T47D (cell line): ENCODE results near the gene PHF21A.

Experiments
- DNase-seq, 2 experiments: peaks; one replicate each; pipeline versions ENCODE4 v3.0.0 to v3.0.0-alpha.2; 2011 to 2012; ENCODE audit warnings: low read depth in 1 of 2, low spot score in 1 of 2
- JUND ChIP-seq: IDR thresholded peaks from 2 replicates; pipeline ENCODE4 v1.6.1; 2012; ENCODE audit warnings: low read depth
- in situ Hi-C: cut with HindIII; loops from 2 replicates; pipeline ENCODE4 v1.10.0; 2016; ENCODE audit warnings: low sequenced_read_pairs, low pct_unique_long_range_greater_than_20kb

Gene PHF21A

DNA sequence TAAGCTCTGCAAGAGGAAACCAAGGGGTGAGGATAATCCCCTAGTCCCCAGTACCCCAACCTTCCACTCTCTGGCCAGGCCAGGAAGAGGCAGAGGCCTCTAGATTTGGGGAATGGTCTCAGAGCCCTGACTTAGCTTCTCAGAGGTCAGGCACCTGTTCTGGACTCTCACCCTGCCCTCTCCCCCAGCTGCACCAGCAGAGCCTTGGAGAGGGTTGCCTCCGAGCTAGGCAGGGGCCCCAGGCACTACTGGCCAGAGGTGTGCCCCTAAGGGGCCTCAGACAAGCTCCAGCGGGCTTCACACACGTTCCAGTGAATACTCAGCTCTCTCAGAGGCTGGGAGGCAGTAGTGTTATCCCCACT is 222.2 kb downstream of the PHF21A start:
- DNase-seq: no peak
- no peak for TF ChIP-seq JUND
- in situ Hi-C loops: no loop called here

DNA sequence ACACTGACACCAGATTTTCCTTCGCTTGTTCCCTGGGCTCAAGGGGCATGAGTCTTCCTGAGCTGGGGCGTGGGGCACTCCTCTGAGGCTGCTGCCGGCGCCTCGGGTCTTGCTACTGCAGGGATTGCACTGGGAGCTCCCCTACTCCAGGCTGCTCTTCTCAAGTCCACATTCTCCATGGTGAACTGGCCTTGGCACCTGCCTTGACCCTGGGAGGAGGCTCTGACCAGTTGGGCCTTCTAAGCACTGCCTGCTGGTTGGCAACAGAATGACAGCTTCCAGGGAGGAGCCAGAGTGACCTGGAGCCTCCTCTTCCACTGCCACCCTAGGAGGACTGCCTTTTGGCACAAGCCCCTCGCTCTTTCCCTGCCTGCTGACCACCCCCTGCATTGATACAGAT is 223.7 kb downstream of the PHF21A start:
- no peak for TF ChIP-seq JUND
- in situ Hi-C loops: no loop called here
- DNase-seq: peak in 1 of 2 experiments; percentile 51

DNA sequence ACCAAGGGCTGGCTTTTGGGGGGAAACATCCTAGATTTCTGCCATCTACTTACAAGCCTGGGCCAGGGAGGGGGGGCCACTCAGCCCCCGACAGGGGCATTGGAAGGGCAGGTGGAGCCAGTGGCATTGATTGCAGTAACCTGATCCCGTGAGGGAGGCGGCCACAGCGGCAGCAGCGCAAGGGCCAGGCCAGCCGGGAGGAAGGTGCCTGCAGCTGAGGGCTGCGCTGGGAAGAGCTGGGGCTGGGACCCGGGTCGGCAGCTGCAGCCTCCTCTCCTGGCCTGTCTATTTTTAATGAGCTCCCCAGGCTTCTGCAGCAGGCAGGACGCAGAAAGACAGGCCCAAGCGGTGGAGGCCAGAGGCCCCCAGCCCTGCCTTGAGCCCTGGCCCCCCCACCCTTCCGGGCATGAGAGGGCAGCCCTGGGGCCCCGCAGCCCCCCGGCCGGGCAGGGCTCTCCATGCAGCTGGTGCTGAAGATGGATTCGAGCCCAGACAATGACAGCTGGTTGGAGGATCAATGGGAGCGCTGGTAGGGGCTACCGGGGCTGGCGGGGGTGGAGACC is 224.8 kb downstream of the PHF21A start:
- in situ Hi-C loops: no loop called here
- peak in 1 of 2 experiments; percentile 39 for DNase-seq
- TF ChIP-seq JUND: no peak

DNA sequence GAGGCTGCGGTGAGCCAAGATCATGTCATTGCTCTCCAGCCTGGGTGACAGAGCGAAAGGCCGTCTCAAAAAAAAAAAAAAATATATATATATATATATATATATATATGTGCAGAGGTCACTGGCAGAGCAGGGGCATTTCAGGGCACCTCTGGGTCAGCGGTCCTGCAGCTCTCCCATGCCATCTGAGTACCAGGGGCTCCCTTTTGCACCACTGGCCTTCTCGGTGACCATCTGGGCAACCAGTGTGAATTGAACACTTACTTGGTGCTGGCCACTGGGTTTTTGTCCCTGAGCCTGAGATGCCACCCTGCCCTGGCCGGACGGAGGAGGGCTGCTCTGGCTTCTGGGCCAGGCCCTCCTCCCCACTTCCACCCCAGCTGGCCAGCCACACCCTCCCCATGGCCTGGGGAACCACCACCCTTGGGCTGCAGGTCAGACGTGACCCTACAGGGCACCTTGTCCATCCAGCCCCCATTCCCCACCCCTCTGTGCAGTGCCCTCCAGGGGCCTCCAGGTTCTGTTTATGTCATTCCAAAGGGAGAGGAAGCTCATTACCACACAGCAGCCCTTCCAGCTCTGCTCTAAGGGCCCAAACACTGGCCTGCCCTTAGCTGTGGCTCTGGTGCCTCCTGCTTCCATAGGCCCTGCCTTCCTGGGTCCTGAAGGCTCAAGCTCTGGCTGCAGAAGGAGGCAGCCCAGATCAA is 225.5 kb downstream of the PHF21A start:
- TF ChIP-seq JUND: no peak
- in situ Hi-C loops: no loop called here
- DNase-seq: no peak

DNA sequence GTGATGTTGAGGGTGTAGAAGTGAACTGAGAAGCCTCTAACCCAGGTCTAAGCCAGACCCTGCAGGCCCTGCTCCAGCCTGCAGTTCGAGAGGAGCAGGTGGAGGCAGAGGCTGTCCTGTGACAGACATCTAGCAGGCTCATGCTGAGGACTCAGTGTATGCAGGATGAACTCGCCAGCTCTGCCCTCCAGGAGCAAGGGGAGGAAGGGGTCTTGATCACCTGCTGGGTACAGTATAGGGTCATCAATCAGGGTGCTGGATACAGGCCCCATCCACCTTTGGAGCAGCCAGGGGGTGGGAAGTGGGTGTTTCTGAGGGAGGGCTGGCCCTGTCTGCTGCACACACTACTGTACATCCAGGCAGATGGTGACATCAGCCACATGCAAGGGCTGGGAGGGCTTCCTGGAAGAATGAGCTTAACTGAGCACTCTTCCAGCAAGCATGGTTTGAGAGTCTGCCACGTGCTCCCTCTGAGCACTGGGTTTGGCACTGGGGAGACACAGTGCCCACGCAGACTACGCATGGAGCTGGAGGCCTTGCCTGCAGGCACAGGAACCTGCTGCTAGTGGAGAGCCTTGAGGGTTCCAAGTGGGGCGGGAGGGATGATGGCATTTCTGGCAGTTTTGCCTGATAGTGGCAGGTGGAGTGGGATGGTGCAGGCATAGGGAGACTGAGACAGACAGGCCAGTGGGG is 226.6 kb downstream of the PHF21A start:
- no peak for TF ChIP-seq JUND
- DNase-seq: no peak
- in situ Hi-C loops: no loop called here

DNA sequence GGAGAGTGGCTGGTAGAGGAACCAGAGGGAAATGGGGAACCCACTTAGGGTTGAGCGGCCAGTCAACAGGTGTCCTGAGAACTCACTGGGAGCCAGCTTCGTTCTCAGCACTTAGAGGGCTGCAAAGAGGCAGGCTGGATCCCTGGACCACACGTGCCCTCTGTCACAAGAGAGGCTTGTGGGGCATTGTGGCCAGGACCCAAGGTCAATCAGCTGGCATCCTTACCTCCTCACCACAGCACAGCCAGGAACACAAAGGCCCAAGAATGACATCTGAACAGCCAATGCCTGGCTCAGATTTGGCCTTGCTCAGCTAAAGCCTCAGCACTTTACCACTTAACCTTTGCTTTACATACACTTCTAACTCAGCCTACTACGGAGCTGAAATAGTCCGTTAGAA is 228.4 kb downstream of the PHF21A start:
- in situ Hi-C loops: no loop called here
- DNase-seq: no peak
- no peak for TF ChIP-seq JUND

DNA sequence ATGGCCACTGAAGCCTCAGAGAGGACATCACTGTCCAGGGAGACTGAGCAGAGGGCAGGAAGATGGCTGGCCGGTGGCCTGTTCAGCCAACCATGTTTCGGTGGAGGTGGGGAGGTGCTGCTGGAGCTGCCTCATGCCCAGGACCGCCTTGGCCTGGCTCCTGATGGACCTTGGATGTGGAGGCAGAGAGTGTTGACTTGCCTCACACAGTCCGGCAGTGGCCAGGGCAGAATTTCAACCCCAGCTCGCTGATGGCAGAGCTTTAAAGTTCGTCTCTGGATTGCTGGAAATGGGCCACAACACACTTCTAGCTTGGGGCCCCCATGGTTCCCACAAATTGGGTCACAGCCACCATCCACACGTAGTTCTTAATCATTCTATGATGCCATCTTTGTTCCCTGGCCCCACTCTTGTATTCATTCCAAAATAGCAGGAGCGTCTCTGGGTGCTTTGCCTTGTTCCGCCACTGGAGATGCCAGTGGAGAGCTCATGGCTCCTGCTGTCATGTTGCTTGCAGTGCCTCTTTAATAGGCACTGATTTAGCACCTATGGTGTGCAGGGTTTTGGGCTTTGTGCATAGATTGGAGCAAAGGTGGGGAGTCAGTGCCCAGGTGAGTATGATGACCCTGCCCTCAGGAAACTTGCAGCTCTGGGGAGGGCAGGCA is 230.2 kb downstream of the PHF21A start:
- no peak for DNase-seq
- in situ Hi-C loops: no loop called here
- TF ChIP-seq JUND: no peak

DNA sequence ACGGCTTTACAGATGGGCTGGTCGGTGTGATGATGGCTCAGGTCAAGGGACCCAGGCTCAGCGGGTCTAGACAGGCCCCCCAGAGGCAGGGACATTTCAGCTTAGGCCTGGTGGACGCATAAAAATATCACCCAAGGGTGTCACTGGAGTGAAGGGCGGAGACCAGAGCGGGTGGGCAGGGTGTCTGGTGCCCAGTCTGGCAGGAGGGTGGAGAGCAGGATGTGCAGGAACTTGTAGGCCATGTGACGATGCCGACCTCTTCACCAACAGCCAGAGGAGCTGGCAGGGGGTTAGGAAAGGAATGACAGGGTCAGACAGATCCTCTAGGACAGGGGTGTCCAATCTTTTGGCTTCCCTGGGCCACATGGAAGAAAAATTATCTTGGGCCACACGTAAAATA is 231.3 kb downstream of the PHF21A start:
- no peak for TF ChIP-seq JUND
- no peak for DNase-seq
- in situ Hi-C loops: no loop called here

DNA sequence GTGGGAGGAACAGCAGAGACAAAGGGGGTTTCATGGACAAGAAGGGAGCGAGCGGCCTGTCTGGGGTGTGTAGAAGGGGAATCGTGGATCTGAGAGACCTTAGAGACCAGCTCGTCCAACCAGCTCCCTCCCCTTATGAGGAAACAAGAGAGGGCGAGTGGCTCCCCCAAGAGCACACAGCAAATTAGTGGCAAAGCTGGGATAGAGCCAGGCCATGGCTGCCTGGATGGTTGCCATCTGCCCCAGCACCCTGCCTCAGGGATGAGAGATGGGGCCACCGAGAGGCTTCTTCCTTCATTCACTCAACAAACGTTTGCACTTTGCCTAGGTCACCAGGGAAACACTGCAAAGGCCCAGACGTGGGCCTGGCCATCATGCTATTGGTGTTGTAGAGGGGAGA is 231.7 kb downstream of the PHF21A start:
- no peak for TF ChIP-seq JUND
- in situ Hi-C loops: no loop called here

DNA sequence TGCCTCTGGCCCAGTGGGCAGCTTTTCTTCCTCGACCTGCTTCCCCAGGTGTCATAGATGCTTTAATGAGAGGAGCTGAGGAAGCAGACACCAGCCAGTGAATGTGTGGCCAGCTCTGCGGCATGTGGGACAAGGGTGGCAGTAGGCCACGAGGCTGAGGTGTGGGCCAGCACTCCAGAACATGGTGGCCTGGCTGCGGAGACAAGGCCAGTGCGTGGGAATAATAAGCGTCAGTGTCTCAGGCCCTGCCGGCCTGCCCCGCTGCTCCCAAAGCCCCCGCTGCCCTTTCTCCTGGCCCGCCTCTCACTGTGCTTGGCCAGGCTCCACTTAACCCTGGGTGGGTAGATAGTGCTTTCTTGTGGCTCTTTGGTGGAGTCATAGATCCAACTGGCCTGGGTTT is 233.7 kb downstream of the PHF21A start:
- DNase-seq: no peak
- no peak for TF ChIP-seq JUND
- in situ Hi-C loops: no loop called here

More for the DNA sequence above, 231.7 kb downstream of the PHF21A start:
- no peak for DNase-seq

DNA sequence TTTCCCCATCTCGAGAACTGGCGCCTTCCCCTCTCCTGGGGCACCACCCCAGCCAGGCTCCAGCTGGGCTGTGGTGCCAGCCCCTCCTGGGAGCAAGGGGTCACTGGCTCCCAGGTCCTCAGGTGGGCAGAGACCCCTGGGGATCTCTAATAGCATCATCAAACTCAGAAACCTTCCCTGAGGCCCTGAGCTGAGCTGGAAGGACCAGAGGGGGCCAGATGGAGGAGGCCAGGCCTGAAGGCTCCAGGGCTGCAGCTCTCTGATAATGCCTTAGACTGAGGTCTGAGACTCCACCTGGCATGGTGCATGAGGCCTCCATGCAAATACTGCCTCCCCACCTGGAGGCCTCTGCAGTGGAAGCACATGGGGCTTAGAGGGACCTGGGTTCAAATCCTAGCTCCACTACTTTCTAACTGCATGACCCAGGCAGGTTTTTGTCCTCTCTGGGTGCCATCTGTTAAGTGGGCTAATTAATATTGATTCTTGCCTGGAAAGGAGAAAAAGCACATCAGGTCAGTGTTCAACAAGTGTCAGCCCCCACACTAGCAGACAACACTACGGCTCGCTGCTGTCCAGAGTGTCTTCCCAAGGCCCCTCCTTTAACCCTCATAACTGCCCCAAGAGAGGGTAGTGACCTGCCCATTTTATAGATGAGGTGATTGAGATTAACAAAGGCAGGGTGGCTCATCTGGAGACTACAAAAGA is 234.3 kb downstream of the PHF21A start:
- TF ChIP-seq JUND: no peak
- in situ Hi-C loops: no loop called here
- no peak for DNase-seq

DNA sequence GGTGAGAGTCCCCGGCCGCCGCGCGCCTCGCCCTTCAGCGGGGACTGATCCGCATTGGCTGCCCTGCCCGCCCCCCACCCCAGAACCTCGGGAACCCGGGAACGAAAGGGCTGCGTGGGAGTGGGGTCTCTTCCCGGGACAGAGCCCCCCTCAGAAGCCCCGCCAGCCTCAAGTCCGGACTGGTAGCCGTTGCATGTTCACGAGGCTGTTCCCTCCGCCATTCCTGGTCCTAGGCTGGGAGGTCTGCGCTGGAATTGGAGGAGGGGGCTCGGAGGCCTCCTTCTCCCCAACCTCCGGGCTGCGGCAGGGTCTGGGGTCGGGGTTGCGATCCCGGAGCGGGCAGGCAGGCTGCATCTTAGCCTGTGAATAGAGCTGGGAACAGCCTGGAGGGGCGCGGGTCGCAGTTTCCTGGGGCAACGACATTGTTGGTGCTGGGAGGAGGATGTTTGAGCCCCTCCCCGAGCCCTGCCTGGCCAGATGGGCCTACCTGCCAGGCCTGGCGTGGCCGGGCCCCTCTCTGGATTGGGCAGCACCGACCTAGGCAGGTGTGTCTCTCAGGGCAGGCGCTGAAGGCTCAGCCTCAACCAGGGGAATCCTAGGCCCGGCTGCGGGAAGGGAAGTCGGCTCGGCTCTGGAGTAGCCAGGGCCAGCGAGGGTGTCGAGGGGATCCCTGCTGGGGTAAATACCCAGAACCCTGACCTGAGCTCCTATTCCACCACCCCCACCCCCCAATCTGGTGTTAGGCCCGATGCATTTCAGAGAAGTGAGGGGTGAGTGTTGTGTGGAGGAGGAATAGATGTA is 235.1 kb downstream of the PHF21A start:
- TF ChIP-seq JUND: no peak
- in situ Hi-C loops: no loop called here
- no peak for DNase-seq
